Keratinocyte (primary cell): ENCODE measurements around the gene SUGCT. TPM values are rescaled to one million over a fixed set of nuclear protein-coding genes. Genes with fewer than 3 reads are reported as not detected.

Experiments
- DNase-seq: peaks from one replicate; pipeline ENCODE4 v3.0.0-alpha.2; 2011; ENCODE audit warnings: low read depth, missing footprints, low spot score
- FAIRE-seq: peaks from 2 replicates; lab custom pipeline; 2011; peaks lifted over from hg19 to GRCh38; lab: Jason Lieb, UNC
- H2AFZ ChIP-seq: 2 replicates; pipeline ENCODE4 v1.6.0; 2012; ENCODE audit warnings: low read length, control low read depth, inconsistent platforms; ENCODE audit not compliant: control insufficient read depth
- H3K27ac ChIP-seq: 2 replicates; pipeline ENCODE4 v1.5.1; 2011; ENCODE audit warnings: low read length; ENCODE audit not compliant: control insufficient read depth, insufficient read depth
- H3K27me3 ChIP-seq: 3 replicates; pipeline ENCODE4 v1.6.0; 2011; ENCODE audit warnings: low read length; ENCODE audit not compliant: control insufficient read depth, insufficient read depth; ENCODE audit errors: extremely low read depth
- H3K36me3 ChIP-seq, 2 experiments: 2 replicates in 1 of 2; 3 replicates in 1 of 2; pipeline ENCODE4 v1.5.1; 2011; ENCODE audit warnings: low read length in 2 of 2, mild to moderate bottlenecking in 1 of 2; ENCODE audit not compliant: control insufficient read depth in 2 of 2, insufficient read depth in 2 of 2; ENCODE audit errors: extremely low read depth in 1 of 2
- H3K4me1 ChIP-seq: 3 replicates; pipeline ENCODE4 v1.5.1; 2011; ENCODE audit warnings: low read length; ENCODE audit not compliant: control insufficient read depth, insufficient read depth; ENCODE audit errors: extremely low read depth
- H3K4me2 ChIP-seq: 3 replicates; pipeline ENCODE4 v1.6.0; 2011; ENCODE audit warnings: low read depth, low read length; ENCODE audit not compliant: control insufficient read depth, insufficient read depth; ENCODE audit errors: extremely low read depth
- H3K4me3 ChIP-seq, 3 experiments: fragments of 200-600 bp in 1 of 3; sonication (generic) in 1 of 3; 2 replicates in 2 of 3; 3 replicates in 1 of 3; pipeline ENCODE4 v1.5.1; 2011 to 2016; ENCODE audit warnings: low read length in 3 of 3, mild to moderate bottlenecking in 3 of 3, control low read depth in 2 of 3, inconsistent platforms in 1 of 3, low read depth in 1 of 3, mixed read lengths in 1 of 3, mixed run types in 1 of 3, moderate library complexity in 1 of 3; ENCODE audit not compliant: control insufficient read depth in 2 of 3, insufficient read depth in 2 of 3; ENCODE audit errors: extremely low read depth in 1 of 3
- H3K79me2 ChIP-seq: 2 replicates; pipeline ENCODE4 v1.6.0; 2012; ENCODE audit warnings: low read length; ENCODE audit not compliant: control insufficient read depth, insufficient read depth
- H3K9ac ChIP-seq: 3 replicates; pipeline ENCODE4 v1.6.0; 2011; ENCODE audit warnings: low read length; ENCODE audit not compliant: control insufficient read depth, insufficient read depth; ENCODE audit errors: extremely low read depth
- H3K9me1 ChIP-seq: 3 replicates; pipeline ENCODE4 v1.6.0; 2011; ENCODE audit warnings: low read length; ENCODE audit not compliant: control insufficient read depth, insufficient read depth; ENCODE audit errors: extremely low read depth
- H3K9me3 ChIP-seq: 2 replicates; pipeline ENCODE4 v1.5.1; 2012; ENCODE audit warnings: low read depth, low read length; ENCODE audit not compliant: control insufficient read depth
- H4K20me1 ChIP-seq: 3 replicates; pipeline ENCODE4 v1.6.0; 2011; ENCODE audit warnings: low read length; ENCODE audit not compliant: control insufficient read depth, insufficient read depth; ENCODE audit errors: extremely low read depth
- CTCF ChIP-seq, 3 experiments: IDR thresholded peaks in 1 of 3; conservative IDR thresholded peaks in 1 of 3; optimal IDR thresholded peaks in 1 of 3; 2 replicates in 2 of 3; 3 replicates in 1 of 3; pipeline versions ENCODE3 to v1.5.1; 2011; ENCODE audit warnings: low read length in 3 of 3, mild to moderate bottlenecking in 3 of 3, moderate library complexity in 2 of 3, control low read depth in 1 of 3, inconsistent platforms in 1 of 3; ENCODE audit not compliant: insufficient read depth in 2 of 3; ENCODE audit errors: extremely low read depth in 1 of 3
- EZH2 ChIP-seq: IDR thresholded peaks from one replicate; pipeline ENCODE4 v1.6.1; 2012; ENCODE audit warnings: inconsistent platforms, mild to moderate bottlenecking, low read length, moderate library complexity
- dilution Hi-C: fragments of 300-500 bp; cut with MboI; formaldehyde crosslinking; loops from one replicate; pipeline ENCODE4 v1.7.0; 2020; ENCODE audit warnings: low sequenced_read_pairs; ENCODE audit not compliant: extremely low pct_ligation_motif_present
- polyA plus RNA-seq, 5 experiments: library from polyadenylated mRNA; depleted of rRNA in 3 of 5; stranded (reverse) in 3 of 5; stranded (forward) in 1 of 5; unstranded in 1 of 5; fragments of >200 nt; gene quantifications; 1 replicate in 1 of 5; 2 replicates in 3 of 5; 3 replicates in 1 of 5; pipeline versions ENCODE4 v1.2.1 to v1.2.3, GENCODE V29; 2011 to 2012; ENCODE audit warnings: missing spikeins in 2 of 5, low read depth in 1 of 5, low replicate concordance in 1 of 5

Gene SUGCT
- polyA plus RNA-seq, 1 donor (not counting 4 experiments of a cell fraction or from before 2014, with no cell fraction given), result 134 TPM

DNA sequence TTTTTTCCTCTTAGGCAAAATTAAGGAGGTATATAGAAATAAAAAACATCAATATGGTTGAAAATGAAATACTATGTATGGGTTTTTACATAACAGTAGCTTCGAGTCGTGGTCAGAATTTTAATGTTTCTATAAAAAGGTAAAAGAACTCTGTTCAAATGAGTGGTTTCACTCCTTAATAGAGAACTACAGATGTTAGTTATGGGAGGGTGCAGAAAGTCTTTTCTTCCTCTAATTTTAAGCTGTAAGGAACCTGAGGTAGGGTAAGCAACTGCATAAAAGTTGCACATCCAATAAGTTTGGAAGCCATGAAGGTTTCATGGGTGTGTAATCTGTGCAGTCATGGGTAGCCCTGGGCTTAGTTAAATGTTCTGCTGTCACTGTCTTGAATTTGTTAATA, 141.3 kb downstream of the SUGCT start:
- Histone ChIP-seq H3K9me3 (no peaks in the 10 kb centered on the region), H3K36me3 (no peaks in the 10 kb centered on the region), H3K27me3 (no peaks in the 10 kb centered on the region), H3K79me2 (no peaks in the 10 kb centered on the region), H3K27ac (no peak overlapping the region), H2AFZ (no peak overlapping the region), H3K4me1 (no peaks in the 10 kb centered on the region), H3K4me2 (no peak overlapping the region), H3K9me1 (no peaks in the 10 kb centered on the region), H3K4me3 (no peak overlapping the region), H4K20me1 (no peaks in the 10 kb centered on the region), H3K9ac (no peak overlapping the region)
- dilution Hi-C loops, result no loop called here
- DNase-seq, result no peak
- FAIRE-seq, result no peak
- TF ChIP-seq CTCF (optimal IDR thresholded peaks at IDR 0.05 in 1 of 3, IDR thresholded peaks at IDR 0.05 in 1 of 3, conservative IDR thresholded peaks at IDR 0.05 in 1 of 3; ENCODE audit: extremely low read depth in 1 of 3, insufficient read depth in 2 of 3, low read length in 3 of 3) (no peak), EZH2 (no peak)

GRCh38 chr7:40279991-40280390, 145.2 kb downstream of the SUGCT start:
- Histone ChIP-seq H2AFZ (no peak overlapping the region), H3K79me2 (no peaks in the 10 kb centered on the region), H3K27ac (no peak overlapping the region), H3K4me2 (no peak overlapping the region), H3K36me3 (no peaks in the 10 kb centered on the region), H3K4me3 (no peak overlapping the region), H3K4me1 (no peaks in the 10 kb centered on the region), H4K20me1 (no peaks in the 10 kb centered on the region), H3K27me3 (no peaks in the 10 kb centered on the region), H3K9ac (no peak overlapping the region), H3K9me3 (no peaks in the 10 kb centered on the region), H3K9me1 (no peaks in the 10 kb centered on the region)
- TF ChIP-seq EZH2 (no peak), CTCF (optimal IDR thresholded peaks at IDR 0.05 in 1 of 3, IDR thresholded peaks at IDR 0.05 in 1 of 3, conservative IDR thresholded peaks at IDR 0.05 in 1 of 3; ENCODE audit: extremely low read depth in 1 of 3, insufficient read depth in 2 of 3, low read length in 3 of 3) (no peak)
- FAIRE-seq (no peak), DNase-seq (no peak)
- dilution Hi-C loops, result no loop called here
